ENCODE measurements around the gene TYROBP. TPM values are rescaled to one million over a fixed set of nuclear protein-coding genes. Genes with fewer than 3 reads are reported as not detected.
A peak's percentile ranks its signal among the peaks of the same experiment; 100 is the strongest.

TYROBP gene
- total RNA-seq, 1 donor: not detected

- DNase-seq (ENCODE audit: low read depth): no peak
- TF ChIP-seq CTCF (IDR thresholded peaks at IDR 0.05; ENCODE audit: insufficient read depth, low read depth, low read length): no peak
- H3K4me3 ChIP-seq (ENCODE audit: low read depth, low read length): peak overlapping the region; percentile 12
These were observed 30.5 kb upstream of the TYROBP start for GRCh38 chr19:35938282-35939224.

- H3K4me3 ChIP-seq (ENCODE audit: low read depth, low read length): peak overlapping the region; percentile 72
- no peak for DNase-seq (ENCODE audit: low read depth)
- no peak for TF ChIP-seq CTCF (IDR thresholded peaks at IDR 0.05; ENCODE audit: insufficient read depth, low read depth, low read length)
These were observed 29.5 kb upstream of the TYROBP start for GRCh38 chr19:35937345-35938281.

GRCh38 chr19:35936738-35937268 is 28.7 kb upstream of the TYROBP start:
- H3K4me3 ChIP-seq (ENCODE audit: low read depth, low read length): peak overlapping the region; percentile 72
- no peak for DNase-seq (ENCODE audit: low read depth)
- no peak for TF ChIP-seq CTCF (IDR thresholded peaks at IDR 0.05; ENCODE audit: insufficient read depth, low read depth, low read length)

GRCh38 chr19:35935911-35936737 is 28.0 kb upstream of the TYROBP start, which contains the start of gene LRFN3:
Gene LRFN3 (plus strand): TSS chr19:35936374. CDS start chr19:35939426, 3,052 bp downstream.
- TF ChIP-seq CTCF (IDR thresholded peaks at IDR 0.05; ENCODE audit: insufficient read depth, low read depth, low read length): no peak
- peak; percentile 73 for DNase-seq (ENCODE audit: low read depth)
- H3K4me3 ChIP-seq (ENCODE audit: low read depth, low read length): peak within 1 kb of the TSS; percentile 72

GRCh38 chr19:35932291-35932936 is 24.3 kb upstream of the TYROBP start:
- no peak overlapping the region for H3K4me3 ChIP-seq (ENCODE audit: low read depth, low read length)
- DNase-seq (ENCODE audit: low read depth): no peak
- TF ChIP-seq CTCF (IDR thresholded peaks at IDR 0.05; ENCODE audit: insufficient read depth, low read depth, low read length): no peak
